Effector CD4-positive, alpha-beta T cell (primary cell): ENCODE data around the gene NOXA1.
"Not testable (repeated sequence)": the region's sequence is repeated elsewhere in the genome, so short reads cannot be mapped to it uniquely, and the experiment has no call there.

Experiments used
- DNase-seq: peaks from one replicate; pipeline ENCODE4 v3.0.0-alpha.2; 2020

Gene NOXA1

GRCh38 chr9:137441289-137441934 lies 18.2 kb downstream of the NOXA1 start, which contains the start of gene ENTPD8:
Gene ENTPD8, minus strand, starts transcription at chr9:137441357. Its CDS starts 3,072 bp downstream, at chr9:137438285.
- no peak for DNase-seq

- no peak for DNase-seq
Measured at GRCh38 chr9:137441935-137442321, 18.7 kb downstream of the NOXA1 start.

- no peak for DNase-seq
Measured at GRCh38 chr9:137444106-137444790, 21.1 kb downstream of the NOXA1 start.

- peak; percentile 80 for DNase-seq
Measured at GRCh38 chr9:137445275-137445807, 22.1 kb downstream of the NOXA1 start.

- DNase-seq = no peak
Measured at GRCh38 chr9:137445930-137446431, 22.8 kb downstream of the NOXA1 start.

- DNase-seq = no peak
Measured at GRCh38 chr9:137446851-137447471, 23.8 kb downstream of the NOXA1 start.

GRCh38 chr9:137447722-137448601 lies 24.8 kb downstream of the NOXA1 start:
- no peak for DNase-seq

- DNase-seq = no peak
Measured at GRCh38 chr9:137448602-137448962, 25.4 kb downstream of the NOXA1 start.

- DNase-seq = no peak
Measured at GRCh38 chr9:137449081-137449844, 26.1 kb downstream of the NOXA1 start.

- DNase-seq = no peak
Measured at GRCh38 chr9:137449931-137450538, 26.8 kb downstream of the NOXA1 start.

GRCh38 chr9:137450539-137451222 lies 27.5 kb downstream of the NOXA1 start:
- DNase-seq = not testable (repeated sequence)

- not testable (repeated sequence) for DNase-seq
Measured at GRCh38 chr9:137451264-137452005, 28.2 kb downstream of the NOXA1 start.

- peak; percentile 1 for DNase-seq
Measured at GRCh38 chr9:137452006-137452760, 29.0 kb downstream of the NOXA1 start.

- peak; percentile 2 for DNase-seq
Measured at GRCh38 chr9:137452761-137453642, 29.8 kb downstream of the NOXA1 start.

GRCh38 chr9:137453643-137454081 lies 30.5 kb downstream of the NOXA1 start:
- DNase-seq = peak; percentile 49

GRCh38 chr9:137454145-137454596 lies 31.0 kb downstream of the NOXA1 start:
- DNase-seq = peak; percentile 19

GRCh38 chr9:137454597-137455358 lies 31.6 kb downstream of the NOXA1 start:
- DNase-seq = peak; percentile 1
